GM15510 (cell line): ENCODE measurements around the gene CDK16.
A peak's percentile ranks its signal among the peaks of the same experiment; 100 is the strongest.

Source experiments
- POLR2A ChIP-seq: IDR thresholded peaks from 3 replicates; pipeline ENCODE4 v1.6.1; 2011; ENCODE audit warnings: borderline replicate concordance; ENCODE audit not compliant: insufficient read length; ENCODE audit errors: extremely low read depth

CDK16 gene

GRCh38 chrX:47179221-47179927, 39.1 kb upstream of the CDK16 start:
- TF ChIP-seq POLR2A, result no peak

- TF ChIP-seq POLR2A, result no peak
Measured at GRCh38 chrX:47179928-47180255, 38.6 kb upstream of the CDK16 start.

GRCh38 chrX:47180346-47180745, 38.1 kb upstream of the CDK16 start:
- TF ChIP-seq POLR2A, result no peak

- no peak for TF ChIP-seq POLR2A
Measured at GRCh38 chrX:47181301-47181700, 37.2 kb upstream of the CDK16 start.

GRCh38 chrX:47182106-47182700, 36.3 kb upstream of the CDK16 start:
- TF ChIP-seq POLR2A, result no peak

GRCh38 chrX:47184486-47184885, 34.0 kb upstream of the CDK16 start:
- no peak for TF ChIP-seq POLR2A

- no peak for TF ChIP-seq POLR2A
Measured at GRCh38 chrX:47185241-47185640, 33.2 kb upstream of the CDK16 start.

- no peak for TF ChIP-seq POLR2A
Measured at GRCh38 chrX:47186096-47186740, 32.3 kb upstream of the CDK16 start.

- TF ChIP-seq POLR2A, result no peak
Measured at GRCh38 chrX:47187106-47187677, 31.3 kb upstream of the CDK16 start.

GRCh38 chrX:47189906-47190305, 28.6 kb upstream of the CDK16 start:
- no peak for TF ChIP-seq POLR2A

- TF ChIP-seq POLR2A, result peak; percentile 78
Measured at GRCh38 chrX:47190445-47191269, 27.8 kb upstream of the CDK16 start.

- TF ChIP-seq POLR2A, result peak; percentile 37
Measured at GRCh38 chrX:47191331-47191730, 27.1 kb upstream of the CDK16 start.

- no peak for TF ChIP-seq POLR2A
Measured at GRCh38 chrX:47191806-47192401, 26.6 kb upstream of the CDK16 start.

- TF ChIP-seq POLR2A, result peak; percentile 88
Measured at GRCh38 chrX:47193475-47194193, 24.8 kb upstream of the CDK16 start, which contains the start of gene UBA1. UBA1 (plus strand) TSS chrX:47193829; CDS start chrX:47198803, 4,974 bp downstream.

GRCh38 chrX:47194194-47194787, 24.2 kb upstream of the CDK16 start:
- TF ChIP-seq POLR2A, result no peak
